H1 (cell line): ENCODE measurements around the gene VTI1B. TPM values are rescaled to one million over a fixed set of nuclear protein-coding genes. Genes with fewer than 3 reads are reported as not detected.
"Not testable (repeated sequence)": the region's sequence is repeated elsewhere in the genome, so short reads cannot be mapped to it uniquely, and the experiment has no call there.

Source experiments
- CTCF ChIA-PET: fragments of 300-600 bp; sonication (Branson Sonifier 250); formaldehyde crosslinking; loops from one replicate; lab custom pipeline; 2021; ENCODE audit not compliant: partially characterized antibody; lab: Charles Lee
- POLR2A ChIA-PET: fragments of 300-600 bp; sonication (Branson Sonifier 250); formaldehyde crosslinking; loops from one replicate; lab custom pipeline; 2021; ENCODE audit warnings: inconsistent platforms; ENCODE audit not compliant: partially characterized antibody; lab: Charles Lee
- DNase-seq, 2 experiments: peaks; one replicate each; pipeline versions ENCODE4 v3.0.0 to v3.0.0-alpha.2; 2010 to 2022; ENCODE audit warnings: low spot score in 2 of 2, low read depth in 1 of 2, mixed read lengths in 1 of 2
- FAIRE-seq: peaks from 2 replicates; lab custom pipeline; 2011; peaks lifted over from hg19 to GRCh38; lab: Jason Lieb, UNC
- H2AFZ ChIP-seq: 2 replicates; pipeline ENCODE4 v1.8.1; 2012; ENCODE audit warnings: low read length, inconsistent platforms
- H2AK5ac ChIP-seq: 2 replicates; pipeline ENCODE4 v1.6.1; 2013; ENCODE audit warnings: low read depth, low read length
- H2BK120ac ChIP-seq: replicated peaks from 2 replicates; pipeline ENCODE3; 2013; ENCODE audit warnings: low read depth, low read length, inconsistent platforms
- H2BK12ac ChIP-seq: 2 replicates; pipeline ENCODE4 v1.6.1; 2013; ENCODE audit warnings: low read depth, low read length
- H2BK15ac ChIP-seq: 2 replicates; pipeline ENCODE4 v1.6.1; 2013; ENCODE audit warnings: low read length
- H2BK20ac ChIP-seq: 2 replicates; pipeline ENCODE4 v1.6.1; 2013; ENCODE audit warnings: low read length
- H2BK5ac ChIP-seq: 2 replicates; pipeline ENCODE4 v1.6.1; 2013; ENCODE audit warnings: low read depth, low read length
- H3K14ac ChIP-seq: 2 replicates; pipeline ENCODE4 v1.6.1; 2013; ENCODE audit warnings: inconsistent platforms; ENCODE audit not compliant: insufficient read length
- H3K18ac ChIP-seq: 2 replicates; pipeline ENCODE4 v1.6.1; 2013; ENCODE audit warnings: low read length; ENCODE audit errors: extremely low read depth
- H3K23ac ChIP-seq: 2 replicates; pipeline ENCODE4 v1.6.1; 2013; ENCODE audit warnings: inconsistent platforms; ENCODE audit not compliant: insufficient read length
- H3K23me2 ChIP-seq: 2 replicates; pipeline ENCODE4 v1.6.1; 2013; ENCODE audit warnings: low read depth, low read length
- H3K27ac ChIP-seq: 2 replicates; pipeline ENCODE4 v1.6.1; 2011; ENCODE audit warnings: low read depth, low read length, inconsistent platforms
- H3K27me3 ChIP-seq, 4 experiments: replicated peaks in 1 of 4; 1 replicate in 1 of 4; 2 replicates in 3 of 4; pipeline versions ENCODE4 v1.6.1 to v1.8.1; 2011 to 2013; ENCODE audit warnings: low read length in 3 of 4, mild to moderate bottlenecking in 3 of 4, inconsistent platforms in 2 of 4, mixed read lengths in 2 of 4, moderate library complexity in 1 of 4; ENCODE audit not compliant: control insufficient read depth in 3 of 4, insufficient read depth in 3 of 4; ENCODE audit errors: extremely low read depth in 1 of 4
- H3K36me3 ChIP-seq, 4 experiments: 2 replicates each; pipeline versions ENCODE4 v1.6.1 to v1.8.1; 2011 to 2013; ENCODE audit warnings: mild to moderate bottlenecking in 4 of 4, low read length in 3 of 4, moderate library complexity in 2 of 4, control low read depth in 1 of 4, inconsistent platforms in 1 of 4; ENCODE audit not compliant: insufficient read depth in 4 of 4, control insufficient read depth in 2 of 4
- H3K4ac ChIP-seq: replicated peaks from 2 replicates; pipeline ENCODE3; 2013; ENCODE audit warnings: low read length, low read depth, mixed read lengths, inconsistent platforms; ENCODE audit not compliant: insufficient read length
- H3K4me1 ChIP-seq, 4 experiments: replicated peaks in 1 of 4; 1 replicate in 1 of 4; 2 replicates in 3 of 4; pipeline versions ENCODE4 v1.6.1 to v1.8.1; 2011 to 2013; ENCODE audit warnings: low read length in 3 of 4, inconsistent platforms in 2 of 4, mixed read lengths in 1 of 4; ENCODE audit not compliant: insufficient read depth in 4 of 4, control insufficient read depth in 3 of 4
- H3K4me2 ChIP-seq, 2 experiments: 2 replicates each; pipeline versions ENCODE4 v1.6.1 to v1.8.1; 2011 to 2013; ENCODE audit warnings: low read depth in 2 of 2, low read length in 2 of 2, control low read depth in 1 of 2, inconsistent platforms in 1 of 2, mild to moderate bottlenecking in 1 of 2; ENCODE audit not compliant: insufficient read depth in 1 of 2
- H3K4me3 ChIP-seq, 4 experiments: fragments of 200-600, 300-600 bp in 1 of 4; sonication (generic), shearing (Covaris generic), sonication (Bioruptor Twin) in 1 of 4; 2 replicates each; pipeline versions ENCODE4 v1.5.1 to v1.8.1; 2011 to 2016; ENCODE audit warnings: low read length in 4 of 4, low read depth in 3 of 4, control low read depth in 2 of 4, inconsistent platforms in 2 of 4, mild to moderate bottlenecking in 2 of 4, mixed read lengths in 1 of 4, moderate library complexity in 1 of 4; ENCODE audit not compliant: insufficient read depth in 2 of 4; ENCODE audit errors: extremely low read depth in 1 of 4
- H3K56ac ChIP-seq: replicated peaks from 2 replicates; pipeline ENCODE3; 2013; ENCODE audit warnings: low read depth, mild to moderate bottlenecking, mixed read lengths, low read length, inconsistent platforms; ENCODE audit not compliant: insufficient read length
- H3K79me1 ChIP-seq: 2 replicates; pipeline ENCODE4 v1.6.1; 2013; ENCODE audit warnings: low read depth, low read length, control low read depth
- H3K79me2 ChIP-seq, 2 experiments: 2 replicates each; pipeline versions ENCODE4 v1.6.1 to v1.8.1; 2012 to 2013; ENCODE audit warnings: low read length in 2 of 2, mild to moderate bottlenecking in 2 of 2, inconsistent platforms in 1 of 2; ENCODE audit not compliant: insufficient read depth in 2 of 2, control insufficient read depth in 1 of 2
- H3K9ac ChIP-seq, 4 experiments: replicated peaks in 1 of 4; 1 replicate in 1 of 4; 2 replicates in 3 of 4; pipeline versions ENCODE4 v1.6.1 to v1.8.1; 2011 to 2013; ENCODE audit warnings: low read depth in 3 of 4, low read length in 3 of 4, control low read depth in 2 of 4, mild to moderate bottlenecking in 2 of 4, moderate library complexity in 2 of 4, inconsistent platforms in 1 of 4; ENCODE audit errors: extremely low read depth in 1 of 4
- H3K9me3 ChIP-seq, 2 experiments: 2 replicates each; pipeline versions ENCODE4 v1.6.1 to v1.8.1; 2012 to 2013; ENCODE audit warnings: mild to moderate bottlenecking in 2 of 2, moderate library complexity in 2 of 2, control low read depth in 1 of 2, inconsistent platforms in 1 of 2, low read depth in 1 of 2, low read length in 1 of 2, mixed read lengths in 1 of 2; ENCODE audit not compliant: insufficient read depth in 2 of 2
- H4K20me1 ChIP-seq, 2 experiments: replicated peaks in 1 of 2; 2 replicates each; pipeline versions ENCODE3 to v1.8.1; 2011 to 2013; ENCODE audit warnings: inconsistent platforms in 2 of 2, low read length in 2 of 2, mild to moderate bottlenecking in 1 of 2; ENCODE audit not compliant: insufficient read depth in 2 of 2, control insufficient read depth in 1 of 2
- H4K5ac ChIP-seq: 2 replicates; pipeline ENCODE4 v1.6.1; 2013; ENCODE audit warnings: low read length, low read depth, mixed read lengths, inconsistent platforms; ENCODE audit not compliant: insufficient read length
- H4K8ac ChIP-seq: 2 replicates; pipeline ENCODE4 v1.8.0; 2013; ENCODE audit warnings: mild to moderate bottlenecking, moderate library complexity, low read length, inconsistent platforms; ENCODE audit not compliant: insufficient read depth; ENCODE audit errors: extremely low read depth
- H4K91ac ChIP-seq: replicated peaks from 2 replicates; pipeline ENCODE3; 2013; ENCODE audit warnings: low read length, mixed read lengths, inconsistent platforms; ENCODE audit not compliant: insufficient read length
- WGBS, 2 experiments: shearing (Covaris generic) in 1 of 2; methylation state at CpG; one replicate each; pipeline versions ENCODE4 v1.1.6 to v1.1.7; 2013 to 2015; ENCODE audit warnings: low lambda C conversion rate in 2 of 2, mixed read lengths in 2 of 2, inconsistent platforms in 1 of 2, low coverage in 1 of 2, missing lambda C conversion rate in 1 of 2; ENCODE audit not compliant: insufficient replicate concordance in 2 of 2, insufficient coverage in 1 of 2, insufficient read length in 1 of 2; ENCODE audit errors: extremely low coverage in 1 of 2, missing lambda C conversion rate in 1 of 2; 5-methylcytosine and 5-hydroxymethylcytosine counted together
- polyA plus RNA-seq, 7 experiments: library from polyadenylated mRNA; depleted of rRNA in 3 of 7; stranded (reverse) in 5 of 7; unstranded in 2 of 7; fragments of >200 nt in 5 of 7; fragments of 200-250 nt in 2 of 7; gene quantifications; 1 replicate in 5 of 7; 2 replicates in 1 of 7; 4 replicates in 1 of 7; pipeline versions ENCODE4 v1.2.1 to v1.2.3, GENCODE V29; 2011 to 2013; ENCODE audit warnings: missing spikeins in 2 of 7, mixed read lengths in 2 of 7
- total RNA-seq: library from RNA; stranded (reverse); fragmentation: NEBNext Ultra II Directional; extraction: Animal tissue kit (Norgen Biotek cat#: 25700); gene quantifications from 2 replicates; pipeline ENCODE4 v1.2.1, GENCODE V29; 2021

Gene VTI1B
- total and polyA plus RNA-seq, 2 of the 8 experiments (the other 6 are each of a cell fraction or from before 2014, with no cell fraction given): 28.1 to 98.7 TPM

DNA sequence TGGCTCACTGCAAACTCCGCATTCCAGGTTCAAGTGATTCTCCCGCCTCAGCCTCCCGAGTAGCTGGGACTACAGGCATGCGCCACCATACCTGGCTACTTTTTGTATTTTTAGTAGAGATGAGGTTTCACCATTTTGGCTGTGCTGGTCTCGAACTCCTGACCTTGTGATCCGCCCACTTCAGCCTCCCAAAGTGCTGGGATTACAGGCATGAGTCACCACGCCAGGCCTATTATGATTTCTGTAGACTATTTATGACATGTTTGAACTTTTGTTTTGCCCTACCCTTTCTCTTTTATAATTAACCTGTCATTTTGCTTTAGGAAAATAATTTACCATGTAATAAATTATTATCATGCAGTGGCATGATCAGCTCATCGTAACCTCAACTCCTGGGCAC, 27.1 kb upstream of the VTI1B start, which contains the start of gene RDH12:
TSS of gene RDH12 (plus strand) at position 395 of the 400 bp plus-strand sequence. CDS start 20,757 bp downstream, outside the sequence.
- H2BK12ac ChIP-seq, H2BK120ac ChIP-seq, H3K14ac ChIP-seq, H4K91ac ChIP-seq, H3K27me3 ChIP-seq, H3K23me2 ChIP-seq, H3K27ac ChIP-seq, H3K9me3 ChIP-seq, H3K18ac ChIP-seq, H2BK5ac ChIP-seq, H4K20me1 ChIP-seq, FAIRE-seq, H3K36me3 ChIP-seq, H3K23ac ChIP-seq, H3K56ac ChIP-seq, H2AK5ac ChIP-seq, H2BK15ac ChIP-seq, H2AFZ ChIP-seq, H3K79me2 ChIP-seq, H3K79me1 ChIP-seq, H3K4me2 ChIP-seq, DNase-seq, H3K9ac ChIP-seq, H3K4ac ChIP-seq, H2BK20ac ChIP-seq, H3K4me3 ChIP-seq, H3K4me1 ChIP-seq, H4K5ac ChIP-seq, H4K8ac ChIP-seq: not testable (repeated sequence)
- WGBS, 2 experiments: 91% methylated on average over 8 of the region's 8 CpGs; no CpG with 5 or more reads in 1 of the 2 experiments
- ChIA-PET POLR2A (interaction anchor here (1.4 to 1.8 kb wide), 2 partner anchors 9 to 81 kb away, joined by 3 to 6 read pairs; partner anchors contain the start of gene ARG2), CTCF (interaction anchor here (0.9 to 6.7 kb wide), 5 partner anchors 13 to 117 kb away, joined by 3 to 147 read pairs (median 24); no protein-coding TSS in a partner anchor)
